ENCODE data around the gene HLA-DRB5. TPM values are rescaled to one million over a fixed set of nuclear protein-coding genes. Genes with fewer than 3 reads are reported as not detected.

The HLA-DRB5 gene
- total RNA-seq, 1 experiment from 2014 or later: not detected

DNA sequence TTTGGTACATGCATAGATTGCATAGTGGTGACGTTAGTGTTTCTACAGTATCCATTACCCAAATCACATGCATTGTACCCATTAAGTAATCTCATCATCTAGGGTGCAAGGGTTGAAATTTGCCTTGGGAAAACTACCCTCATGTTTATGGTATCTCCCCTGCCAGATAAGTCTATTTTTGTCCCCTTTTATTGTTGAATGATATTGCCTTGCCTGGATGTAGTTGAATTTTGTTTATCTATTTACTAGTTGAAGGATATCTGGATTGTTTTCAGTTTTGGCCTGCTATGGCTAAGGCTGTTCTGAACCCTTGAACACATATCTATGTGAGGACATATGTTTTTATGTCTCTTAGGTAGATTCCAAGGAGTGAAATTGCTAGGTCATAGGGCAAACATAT is 46.2 kb upstream of the HLA-DRB5 start:
- Histone ChIP-seq H3K4me1 (no peaks in the 10 kb centered on the region), H3K27me3 (replicated peaks; ENCODE audit: control insufficient read depth, insufficient read depth, low read length) (no peaks in the 10 kb centered on the region), H3K9me3 (no peaks in the 10 kb centered on the region), H3K36me3 (ENCODE audit: control insufficient read depth, insufficient read depth, low read length) (no peaks in the 10 kb centered on the region), H3K4me3 (ENCODE audit: low read depth, low read length) (no peak overlapping the region)
- Mint-ChIP-seq H3K9me3 (ENCODE audit: unreplicated experiment) (no peaks in the 10 kb centered on the region), H3K36me3 (ENCODE audit: insufficient read depth, unreplicated experiment) (no peaks in the 10 kb centered on the region), H3K27me3 (ENCODE audit: insufficient read depth, unreplicated experiment) (peaks cover 6% of the 10 kb centered on the region), H3K4me3 (ENCODE audit: unreplicated experiment) (no peak overlapping the region), H3K4me1 (ENCODE audit: low read depth, unreplicated experiment) (no peaks in the 10 kb centered on the region), H3K27ac (ENCODE audit: unreplicated experiment) (no peak overlapping the region)
- intact Hi-C loops (cut with micrococcal nuclease; ENCODE audit: unreplicated experiment): no loop called here
- TF ChIP-seq, protein P1, sequence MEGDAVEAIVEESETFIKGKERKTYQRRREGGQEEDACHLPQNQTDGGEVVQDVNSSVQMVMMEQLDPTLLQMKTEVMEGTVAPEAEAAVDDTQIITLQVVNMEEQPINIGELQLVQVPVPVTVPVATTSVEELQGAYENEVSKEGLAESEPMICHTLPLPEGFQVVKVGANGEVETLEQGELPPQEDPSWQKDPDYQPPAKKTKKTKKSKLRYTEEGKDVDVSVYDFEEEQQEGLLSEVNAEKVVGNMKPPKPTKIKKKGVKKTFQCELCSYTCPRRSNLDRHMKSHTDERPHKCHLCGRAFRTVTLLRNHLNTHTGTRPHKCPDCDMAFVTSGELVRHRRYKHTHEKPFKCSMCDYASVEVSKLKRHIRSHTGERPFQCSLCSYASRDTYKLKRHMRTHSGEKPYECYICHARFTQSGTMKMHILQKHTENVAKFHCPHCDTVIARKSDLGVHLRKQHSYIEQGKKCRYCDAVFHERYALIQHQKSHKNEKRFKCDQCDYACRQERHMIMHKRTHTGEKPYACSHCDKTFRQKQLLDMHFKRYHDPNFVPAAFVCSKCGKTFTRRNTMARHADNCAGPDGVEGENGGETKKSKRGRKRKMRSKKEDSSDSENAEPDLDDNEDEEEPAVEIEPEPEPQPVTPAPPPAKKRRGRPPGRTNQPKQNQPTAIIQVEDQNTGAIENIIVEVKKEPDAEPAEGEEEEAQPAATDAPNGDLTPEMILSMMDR (IDR thresholded peaks at IDR 0.05; ENCODE audit: insufficient read depth in 1 of 2, low read depth in 1 of 2, low read length in 1 of 2, severe bottlenecking in 1 of 2, unreplicated experiment in 1 of 2): no peak
- BruUV-seq (replicated peaks): no TSS peak
- no peak for DNase-seq
- ChIA-PET CTCF (no interaction called here), POLR2A (no interaction called here)

DNA sequence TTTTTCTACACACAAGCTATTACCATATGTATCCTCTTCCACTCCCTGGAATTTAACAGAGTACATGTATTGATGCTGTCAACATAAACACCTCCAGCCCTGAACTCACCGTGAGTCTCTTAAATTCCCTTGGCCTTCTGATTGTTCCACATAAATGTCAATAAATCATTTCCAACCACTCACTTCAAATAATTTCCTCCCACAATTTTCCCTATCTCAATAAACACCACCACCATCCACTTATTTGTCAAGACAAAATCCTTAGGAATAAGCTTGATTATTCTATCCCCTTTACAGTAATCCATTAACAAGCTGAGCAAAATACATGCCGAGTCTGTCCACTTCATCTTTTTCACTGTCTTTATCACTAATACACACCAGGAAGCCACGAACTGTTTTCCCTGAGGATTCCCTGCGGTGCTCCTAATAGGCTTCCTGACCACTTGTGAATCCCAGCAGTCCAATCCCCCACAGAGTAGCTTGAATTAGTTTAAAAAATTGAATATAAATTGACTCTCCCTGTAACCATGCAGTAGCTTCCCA is 40.3 kb upstream of the HLA-DRB5 start:
- CTCF ChIA-PET: no interaction called here
- Mint-ChIP-seq H3K9me3 (ENCODE audit: unreplicated experiment) (no peaks in the 10 kb centered on the region), H3K27me3 (ENCODE audit: insufficient read depth, unreplicated experiment) (peaks cover 10% of the 10 kb centered on the region), H3K4me1 (ENCODE audit: low read depth, unreplicated experiment) (no peaks in the 10 kb centered on the region), H3K27ac (ENCODE audit: unreplicated experiment) (no peak overlapping the region), H3K36me3 (ENCODE audit: insufficient read depth, unreplicated experiment) (no peaks in the 10 kb centered on the region), H3K4me3 (ENCODE audit: unreplicated experiment) (no peak overlapping the region)
- Histone ChIP-seq H3K36me3 (ENCODE audit: control insufficient read depth, insufficient read depth, low read length) (no peaks in the 10 kb centered on the region), H3K4me3 (ENCODE audit: low read depth, low read length) (no peak overlapping the region), H3K9me3 (no peaks in the 10 kb centered on the region), H3K27me3 (replicated peaks; ENCODE audit: control insufficient read depth, insufficient read depth, low read length) (no peaks in the 10 kb centered on the region), H3K4me1 (no peaks in the 10 kb centered on the region)
- intact Hi-C loops (cut with micrococcal nuclease; ENCODE audit: unreplicated experiment): no loop called here
- no peak for DNase-seq
- TF ChIP-seq, protein P1 (IDR thresholded peaks at IDR 0.05; ENCODE audit: insufficient read depth in 1 of 2, low read depth in 1 of 2, low read length in 1 of 2, severe bottlenecking in 1 of 2, unreplicated experiment in 1 of 2): no peak
- no TSS peak for BruUV-seq (replicated peaks)
- POLR2A ChIA-PET: no interaction called here

DNA sequence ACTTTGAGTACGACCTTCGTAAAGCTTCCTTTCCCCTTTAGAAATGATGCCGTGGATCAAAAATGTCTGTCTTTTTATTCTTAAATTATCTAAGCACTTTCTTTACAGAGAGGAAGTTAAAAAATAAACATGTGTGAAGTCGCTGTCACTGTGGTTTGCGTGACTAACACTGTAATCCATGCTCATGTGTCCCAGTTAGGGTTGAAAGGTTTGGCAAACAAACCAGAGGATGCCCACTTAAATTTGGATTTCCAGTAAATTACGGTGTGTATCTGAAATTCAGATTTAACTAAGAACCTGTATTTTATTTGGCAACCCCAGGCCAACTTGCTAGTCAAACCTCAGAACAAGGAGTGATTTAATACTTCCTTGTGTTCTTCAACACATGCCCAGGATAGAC is 38.5 kb upstream of the HLA-DRB5 start:
- H3K27me3 Mint-ChIP-seq (ENCODE audit: insufficient read depth, unreplicated experiment): peaks cover 7% of the 10 kb centered on the region
- ChIA-PET POLR2A (no interaction called here), CTCF (no interaction called here)
- Histone ChIP-seq H3K9me3 (no peaks in the 10 kb centered on the region), H3K27me3 (replicated peaks; ENCODE audit: control insufficient read depth, insufficient read depth, low read length) (no peaks in the 10 kb centered on the region), H3K4me1 (no peaks in the 10 kb centered on the region), H3K4me3 (ENCODE audit: low read depth, low read length) (no peak overlapping the region), H3K36me3 (ENCODE audit: control insufficient read depth, insufficient read depth, low read length) (no peaks in the 10 kb centered on the region)
- no peaks in the 10 kb centered on the region for H3K36me3 Mint-ChIP-seq (ENCODE audit: insufficient read depth, unreplicated experiment)
- DNase-seq: no peak
- TF ChIP-seq, protein P1 (IDR thresholded peaks at IDR 0.05; ENCODE audit: insufficient read depth in 1 of 2, low read depth in 1 of 2, low read length in 1 of 2, severe bottlenecking in 1 of 2, unreplicated experiment in 1 of 2): no peak
- H3K27ac Mint-ChIP-seq (ENCODE audit: unreplicated experiment): no peak overlapping the region
- no peaks in the 10 kb centered on the region for H3K4me1 Mint-ChIP-seq (ENCODE audit: low read depth, unreplicated experiment)
- H3K4me3 Mint-ChIP-seq (ENCODE audit: unreplicated experiment): no peak overlapping the region
- no peaks in the 10 kb centered on the region for H3K9me3 Mint-ChIP-seq (ENCODE audit: unreplicated experiment)
- BruUV-seq (replicated peaks): no TSS peak
- intact Hi-C loops (cut with micrococcal nuclease; ENCODE audit: unreplicated experiment): no loop called here
